DND-41 (cell line): ENCODE results near the gene FAM241A.
A peak's percentile ranks its signal among the peaks of the same experiment; 100 is the strongest.

Source experiments
- ATAC-seq: fragments of 200-7000 bp; cut with Tn5 transposase; 3 replicates; pipeline ENCODE4 v1.9.1; 2021; ENCODE audit warnings: low read depth; ENCODE audit not compliant: insufficient read depth
- DNase-seq: peaks from one replicate; pipeline ENCODE4 v3.0.0-alpha.2; 2020
- H2AFZ ChIP-seq: 2 replicates; pipeline ENCODE4 v1.6.0; 2012; ENCODE audit warnings: low read depth, low read length
- H3K27ac ChIP-seq: 2 replicates; pipeline ENCODE4 v1.5.1; 2012; ENCODE audit warnings: low read length, inconsistent platforms
- H3K27me3 ChIP-seq: fragments of 200-600 bp; sonication (generic); 2 replicates; pipeline ENCODE4 v1.6.0; 2012; ENCODE audit warnings: low read length, mild to moderate bottlenecking, inconsistent platforms; ENCODE audit not compliant: insufficient read depth, poor library complexity
- H3K36me3 ChIP-seq: 2 replicates; pipeline ENCODE4 v1.5.1; 2012; ENCODE audit warnings: low read length, inconsistent platforms; ENCODE audit not compliant: insufficient read depth
- H3K4me1 ChIP-seq: 2 replicates; pipeline ENCODE4 v1.5.1; 2012; ENCODE audit warnings: mild to moderate bottlenecking, low read length; ENCODE audit not compliant: insufficient read depth
- H3K4me2 ChIP-seq: 2 replicates; pipeline ENCODE4 v1.6.0; 2012; ENCODE audit warnings: mild to moderate bottlenecking, moderate library complexity, low read length, inconsistent platforms; ENCODE audit not compliant: insufficient read depth
- H3K4me3 ChIP-seq, 2 experiments: fragments of 200-600 bp in 1 of 2; shearing (Covaris generic) in 1 of 2; 2 replicates each; pipeline ENCODE4 v1.5.1; 2012 to 2016; ENCODE audit warnings: inconsistent platforms in 2 of 2, low read length in 2 of 2, mild to moderate bottlenecking in 2 of 2, low read depth in 1 of 2, moderate library complexity in 1 of 2
- H3K79me2 ChIP-seq: 2 replicates; pipeline ENCODE4 v1.6.0; 2012; ENCODE audit warnings: low read length, inconsistent platforms; ENCODE audit not compliant: insufficient read depth
- H3K9ac ChIP-seq: 2 replicates; pipeline ENCODE4 v1.6.0; 2012; ENCODE audit warnings: low read depth, mild to moderate bottlenecking, inconsistent platforms, low read length, moderate library complexity
- H3K9me3 ChIP-seq: 2 replicates; pipeline ENCODE4 v1.5.1; 2012; ENCODE audit warnings: low read length, moderate library complexity, mild to moderate bottlenecking, inconsistent platforms; ENCODE audit not compliant: insufficient read depth, severe bottlenecking
- H4K20me1 ChIP-seq: 2 replicates; pipeline ENCODE4 v1.6.0; 2012; ENCODE audit warnings: low read length; ENCODE audit not compliant: insufficient read depth
- EZH2 ChIP-seq: IDR thresholded peaks from 3 replicates; pipeline ENCODE4 v1.6.1; 2012; ENCODE audit warnings: borderline replicate concordance, low read depth, mild to moderate bottlenecking, moderate library complexity, low read length, inconsistent platforms; ENCODE audit not compliant: severe bottlenecking
- TF ChIP-seq, protein P1 (sequence below): IDR thresholded peaks from 2 replicates; pipeline ENCODE4 v1.5.1; 2012; ENCODE audit warnings: borderline replicate concordance, low read length, moderate library complexity, mild to moderate bottlenecking; ENCODE audit not compliant: poor library complexity, severe bottlenecking; ENCODE audit errors: extremely low read depth

FAM241A gene

DNA sequence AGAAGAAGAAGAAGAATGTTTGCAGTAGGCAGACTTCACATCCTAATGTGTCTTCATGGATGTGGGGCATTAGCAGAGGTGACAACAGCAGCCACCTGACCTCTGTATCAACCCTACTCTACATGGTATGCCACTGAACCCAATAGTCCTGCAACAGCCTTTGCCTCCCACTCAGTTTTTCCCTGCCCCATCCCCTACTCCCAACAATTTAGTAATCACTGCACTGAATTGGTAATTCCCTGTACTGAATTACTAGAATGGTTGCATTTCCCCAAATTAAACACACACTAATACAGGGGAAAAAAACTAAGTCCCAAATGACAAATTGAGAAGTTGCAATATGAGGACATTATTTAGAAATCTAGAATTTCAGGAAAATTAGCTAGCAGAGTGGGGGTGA lies 31.4 kb upstream of the FAM241A start:
- H3K4me3 ChIP-seq, result no peak overlapping the region
- no peaks in the 10 kb centered on the region for H3K27me3 ChIP-seq
- ATAC-seq, result no peak
- no peak overlapping the region for H3K27ac ChIP-seq
- peaks cover 9% of the 10 kb centered on the region; the same call in 1 of the 2 replicates for H3K4me1 ChIP-seq
- H3K9ac ChIP-seq, result no peak overlapping the region
- no peak overlapping the region for H3K4me2 ChIP-seq
- no peak for DNase-seq
- H2AFZ ChIP-seq, result no peak overlapping the region
- no peaks in the 10 kb centered on the region for H3K9me3 ChIP-seq
- H3K36me3 ChIP-seq, result no peaks in the 10 kb centered on the region
- no peaks in the 10 kb centered on the region for H4K20me1 ChIP-seq
- H3K79me2 ChIP-seq, result no peaks in the 10 kb centered on the region
- no peak for TF ChIP-seq EZH2
- TF ChIP-seq, protein P1, sequence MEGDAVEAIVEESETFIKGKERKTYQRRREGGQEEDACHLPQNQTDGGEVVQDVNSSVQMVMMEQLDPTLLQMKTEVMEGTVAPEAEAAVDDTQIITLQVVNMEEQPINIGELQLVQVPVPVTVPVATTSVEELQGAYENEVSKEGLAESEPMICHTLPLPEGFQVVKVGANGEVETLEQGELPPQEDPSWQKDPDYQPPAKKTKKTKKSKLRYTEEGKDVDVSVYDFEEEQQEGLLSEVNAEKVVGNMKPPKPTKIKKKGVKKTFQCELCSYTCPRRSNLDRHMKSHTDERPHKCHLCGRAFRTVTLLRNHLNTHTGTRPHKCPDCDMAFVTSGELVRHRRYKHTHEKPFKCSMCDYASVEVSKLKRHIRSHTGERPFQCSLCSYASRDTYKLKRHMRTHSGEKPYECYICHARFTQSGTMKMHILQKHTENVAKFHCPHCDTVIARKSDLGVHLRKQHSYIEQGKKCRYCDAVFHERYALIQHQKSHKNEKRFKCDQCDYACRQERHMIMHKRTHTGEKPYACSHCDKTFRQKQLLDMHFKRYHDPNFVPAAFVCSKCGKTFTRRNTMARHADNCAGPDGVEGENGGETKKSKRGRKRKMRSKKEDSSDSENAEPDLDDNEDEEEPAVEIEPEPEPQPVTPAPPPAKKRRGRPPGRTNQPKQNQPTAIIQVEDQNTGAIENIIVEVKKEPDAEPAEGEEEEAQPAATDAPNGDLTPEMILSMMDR, result no peak

DNA sequence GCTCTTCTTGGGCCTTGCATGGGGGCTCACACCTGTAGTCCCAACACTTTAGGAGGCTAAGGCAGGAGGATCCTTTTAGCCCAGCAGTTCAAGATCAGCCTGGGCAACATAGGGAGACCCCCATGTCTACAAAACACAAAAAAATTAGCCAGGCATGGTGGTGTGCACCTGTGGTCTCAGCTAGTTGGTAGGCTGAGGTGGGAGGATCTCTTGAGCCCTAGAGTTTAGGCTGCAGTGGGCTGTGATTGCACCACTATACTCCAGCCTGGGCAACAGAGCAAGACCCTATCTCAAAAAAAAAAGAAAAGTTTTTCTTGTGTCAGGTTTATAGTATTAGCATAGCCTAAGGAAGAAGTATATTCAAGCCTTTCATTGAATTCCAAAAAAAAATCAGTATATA lies 30.8 kb upstream of the FAM241A start:
- no peak overlapping the region for H3K9ac ChIP-seq
- H3K36me3 ChIP-seq, result no peaks in the 10 kb centered on the region
- no peaks in the 10 kb centered on the region for H3K79me2 ChIP-seq
- H2AFZ ChIP-seq, result no peak overlapping the region
- DNase-seq (no peak), ATAC-seq (no peak)
- no peak overlapping the region for H3K4me2 ChIP-seq
- H3K9me3 ChIP-seq, result no peaks in the 10 kb centered on the region
- no peak for TF ChIP-seq EZH2
- TF ChIP-seq, protein P1, result no peak
- H3K27ac ChIP-seq, result no peak overlapping the region
- H3K27me3 ChIP-seq, result no peaks in the 10 kb centered on the region
- H4K20me1 ChIP-seq, result no peaks in the 10 kb centered on the region
- H3K4me1 ChIP-seq, result peaks cover 8% of the 10 kb centered on the region
- H3K4me3 ChIP-seq, result no peak overlapping the region

DNA sequence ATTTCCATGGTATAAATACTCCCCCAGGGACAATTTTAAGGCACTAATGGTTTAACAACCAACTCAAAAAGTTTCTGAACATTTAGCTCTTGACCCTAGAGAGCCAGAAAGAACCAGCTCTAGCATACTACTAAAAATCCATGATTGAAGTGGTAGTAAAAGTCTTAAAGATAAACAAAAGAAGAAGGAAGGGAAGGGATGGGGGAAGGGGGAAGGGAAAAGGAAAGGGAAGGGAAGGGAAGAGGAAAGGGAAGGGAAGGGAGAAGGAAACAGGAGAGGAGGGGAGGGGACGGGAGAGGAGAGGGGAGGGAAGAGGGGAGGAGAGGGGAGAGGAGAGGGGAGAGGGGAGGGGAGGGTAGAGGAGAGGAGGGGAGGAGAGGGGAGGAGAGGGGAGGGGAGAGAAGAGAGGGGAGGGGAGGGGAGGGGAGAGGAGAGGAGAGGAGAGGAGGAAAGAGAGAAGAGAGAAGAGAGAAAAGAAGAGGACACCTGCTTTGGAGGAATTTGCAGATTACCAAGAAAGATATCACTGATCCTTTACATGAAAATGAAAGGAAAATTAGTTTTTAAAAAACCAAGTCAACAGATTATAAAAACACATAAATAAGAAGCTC lies 26.4 kb upstream of the FAM241A start:
- H3K27me3 ChIP-seq, result no peaks in the 10 kb centered on the region
- peaks cover 4% of the 10 kb centered on the region for H3K4me1 ChIP-seq
- no peak overlapping the region for H3K4me3 ChIP-seq
- no peak overlapping the region for H3K27ac ChIP-seq
- no peak for TF ChIP-seq EZH2
- TF ChIP-seq, protein P1, result no peak
- 0 out of 2 replicates have a peak overlapping the region, but pooled peaks have one; percentile 33 for H2AFZ ChIP-seq
- ATAC-seq, result no peak
- no peak for DNase-seq
- no peaks in the 10 kb centered on the region for H3K36me3 ChIP-seq
- no peaks in the 10 kb centered on the region for H3K9me3 ChIP-seq
- H3K9ac ChIP-seq, result no peak overlapping the region
- no peaks in the 10 kb centered on the region for H4K20me1 ChIP-seq
- no peak overlapping the region for H3K4me2 ChIP-seq
- H3K79me2 ChIP-seq, result no peaks in the 10 kb centered on the region

DNA sequence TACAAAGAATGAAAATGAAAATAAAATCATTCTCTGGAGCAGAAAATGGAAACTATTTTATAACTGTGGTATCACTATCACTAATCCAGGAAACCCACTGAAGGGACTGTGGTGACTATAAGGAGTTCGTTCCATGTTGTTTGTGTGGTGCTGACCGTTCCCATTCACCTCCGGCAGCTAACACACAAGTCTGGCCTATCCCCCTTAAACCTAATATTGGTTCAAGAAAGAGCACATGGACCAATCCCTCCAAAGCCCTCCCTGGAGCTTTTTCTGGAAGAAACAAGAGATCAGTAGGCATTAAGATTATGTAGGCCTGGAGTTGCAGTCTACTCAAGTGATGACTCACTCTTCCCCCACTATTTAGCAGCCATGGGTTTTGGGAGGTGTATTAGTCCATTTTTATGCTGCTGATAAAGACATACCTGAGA lies 25.9 kb upstream of the FAM241A start:
- no peak for DNase-seq
- no peak overlapping the region for H3K4me3 ChIP-seq
- H3K27me3 ChIP-seq, result no peaks in the 10 kb centered on the region
- H2AFZ ChIP-seq, result peak overlapping the region; percentile 33; the same call in 1 of the 2 replicates
- no peaks in the 10 kb centered on the region for H3K79me2 ChIP-seq
- H3K36me3 ChIP-seq, result no peaks in the 10 kb centered on the region
- peak; percentile 45; the same call in 2 of the 3 replicates for ATAC-seq
- H3K4me2 ChIP-seq, result no peak overlapping the region
- peaks cover 4% of the 10 kb centered on the region for H3K4me1 ChIP-seq
- no peaks in the 10 kb centered on the region for H4K20me1 ChIP-seq
- TF ChIP-seq, protein P1, result no peak
- TF ChIP-seq EZH2, result no peak
- no peak overlapping the region for H3K9ac ChIP-seq
- no peak overlapping the region for H3K27ac ChIP-seq
- H3K9me3 ChIP-seq, result no peaks in the 10 kb centered on the region
